ENCODE measurements around the gene USP53. TPM values are rescaled to one million over a fixed set of nuclear protein-coding genes. Genes with fewer than 3 reads are reported as not detected.
A peak's percentile ranks its signal among the peaks of the same experiment; 100 is the strongest.
"Not testable (repeated sequence)": the region's sequence is repeated elsewhere in the genome, so short reads cannot be mapped to it uniquely, and the experiment has no call there.

USP53 gene
- total RNA-seq = 100 to 1,000 TPM in 1 of 3 donors, 10 to 100 TPM in 2; 57.7 to 118 (median 67.6) TPM
- long read RNA-seq, donor 1, partial matches to known transcripts = 6 of 19 reads
- long read RNA-seq, donor 1, other reads (novel, unspliced or antisense) = 13 of 19 reads
- long read RNA-seq, donor 2, full-length matches to known transcripts = 2 of 9 reads
- long read RNA-seq, donor 2, partial matches to known transcripts = 1 of 9 reads
- long read RNA-seq, donor 2, other reads (novel, unspliced or antisense) = 6 of 9 reads

GRCh38 chr4:119212234-119212963 is at the start of gene USP53:
Gene USP53 (plus strand): TSS chr4:119212713. CDS start chr4:119239760, 27,047 bp downstream.
- Histone ChIP-seq H3K36me3 (ENCODE audit: low read depth) (peaks cover 5% of the 10 kb centered on the region), H3K4me1 (ENCODE audit: low read depth) (peaks cover 25% of the 10 kb centered on the region), H3K9me3 (no peaks in the 10 kb centered on the region), H3K4me3 (peak within 1 kb of the TSS; percentile 83)
- peak; percentile 99 to 100 (median 99) for DNase-seq
- peak; percentile 94 for ATAC-seq
- TF ChIP-seq CTCF (IDR thresholded peaks at IDR 0.05) = peak; percentile 10
- intact Hi-C loops (cut with DNase I, micrococcal nuclease) = no loop called here

GRCh38 chr4:119165767-119166166 is 46.7 kb upstream of the USP53 start:
- intact Hi-C loops (cut with DNase I, micrococcal nuclease) = no loop called here
- ATAC-seq = no peak
- TF ChIP-seq CTCF (IDR thresholded peaks at IDR 0.05) = no peak
- no peak for DNase-seq
- H3K9me3 ChIP-seq = no peaks in the 10 kb centered on the region
- H3K4me1 ChIP-seq (ENCODE audit: low read depth) = no peaks in the 10 kb centered on the region
- H3K4me3 ChIP-seq = no peak overlapping the region
- H3K36me3 ChIP-seq (ENCODE audit: low read depth) = no peaks in the 10 kb centered on the region

- intact Hi-C loops (cut with DNase I, micrococcal nuclease) = no loop called here
- Histone ChIP-seq H3K4me1 (ENCODE audit: low read depth) (no peaks in the 10 kb centered on the region), H3K4me3 (no peak overlapping the region), H3K36me3 (ENCODE audit: low read depth) (no peaks in the 10 kb centered on the region), H3K9me3 (no peaks in the 10 kb centered on the region)
- no peak for TF ChIP-seq CTCF (IDR thresholded peaks at IDR 0.05)
- no peak for ATAC-seq
- no peak for DNase-seq
These were observed 42.3 kb upstream of the USP53 start for GRCh38 chr4:119170195-119170594.

- Histone ChIP-seq H3K9me3 (no peaks in the 10 kb centered on the region), H3K36me3 (ENCODE audit: low read depth) (no peaks in the 10 kb centered on the region), H3K4me1 (ENCODE audit: low read depth) (no peaks in the 10 kb centered on the region), H3K4me3 (no peak overlapping the region)
- no peak for TF ChIP-seq CTCF (IDR thresholded peaks at IDR 0.05)
- intact Hi-C loops (cut with DNase I, micrococcal nuclease) = no loop called here
- no peak for ATAC-seq
- DNase-seq = no peak
These were observed 40.3 kb upstream of the USP53 start for GRCh38 chr4:119172223-119172622.

GRCh38 chr4:119173729-119174361 is 38.7 kb upstream of the USP53 start:
- H3K4me1 ChIP-seq (ENCODE audit: low read depth); intact Hi-C loops (cut with DNase I, micrococcal nuclease); H3K9me3 ChIP-seq; H3K36me3 ChIP-seq (ENCODE audit: low read depth); H3K4me3 ChIP-seq; ATAC-seq: not testable (repeated sequence)
- DNase-seq = peak in 1 of 3 donors; percentile 45

GRCh38 chr4:119179011-119179410 is 33.5 kb upstream of the USP53 start:
- ATAC-seq = no peak

More at GRCh38 chr4:119179011-119179410, 33.5 kb upstream of the USP53 start:
- no peaks in the 10 kb centered on the region for H3K4me1 ChIP-seq (ENCODE audit: low read depth)
- no peak overlapping the region for H3K4me3 ChIP-seq
- intact Hi-C loops (cut with DNase I, micrococcal nuclease) = no loop called here
- no peaks in the 10 kb centered on the region for H3K9me3 ChIP-seq
- no peak for DNase-seq
- H3K36me3 ChIP-seq (ENCODE audit: low read depth) = no peaks in the 10 kb centered on the region
- TF ChIP-seq CTCF (IDR thresholded peaks at IDR 0.05) = no peak

Data from mucosa of descending colon (tissue), 3 donors.